D721Med (cell line): ENCODE data around the gene TES.

Experiments
- DNase-seq: peaks from one replicate; pipeline ENCODE4 v3.0.0; 2011; ENCODE audit warnings: low spot score; ENCODE audit not compliant: insufficient read length
- FAIRE-seq: peaks from 2 replicates; lab custom pipeline; 2011; peaks lifted over from hg19 to GRCh38; lab: Jason Lieb, UNC
- CTCF ChIP-seq: IDR thresholded peaks from 2 replicates; pipeline ENCODE4 v1.5.1; 2012; ENCODE audit warnings: mild to moderate bottlenecking, control low read depth; ENCODE audit not compliant: insufficient read depth; ENCODE audit errors: missing control alignments

The TES gene

GRCh38 chr7:116265881-116266280 is 55.5 kb downstream of the TES start:
- FAIRE-seq (no peak), DNase-seq (no peak)
- no peak for TF ChIP-seq CTCF

- FAIRE-seq (no peak), DNase-seq (no peak)
Observed at GRCh38 chr7:116269466-116269865, 59.1 kb downstream of the TES start.

GRCh38 chr7:116271161-116271913 is 61.0 kb downstream of the TES start:
- TF ChIP-seq CTCF = no peak
- DNase-seq = no peak
- FAIRE-seq = no peak

More at GRCh38 chr7:116269466-116269865, 59.1 kb downstream of the TES start:
- no peak for TF ChIP-seq CTCF

GRCh38 chr7:116271963-116272886 is 61.9 kb downstream of the TES start:
- no peak for TF ChIP-seq CTCF
- no peak for FAIRE-seq
- no peak for DNase-seq

- TF ChIP-seq CTCF = no peak
- FAIRE-seq (no peak), DNase-seq (no peak)
Observed at GRCh38 chr7:116273283-116273917, 63.1 kb downstream of the TES start.

- DNase-seq (no peak), FAIRE-seq (no peak)
- TF ChIP-seq CTCF = no peak
Observed at GRCh38 chr7:116273918-116274301, 63.6 kb downstream of the TES start.
